Cardiac septum (tissue), 1 donor: ENCODE measurements around the gene GALNT11. TPM values are rescaled to one million over a fixed set of nuclear protein-coding genes. Genes with fewer than 3 reads are reported as not detected.
"Not testable (repeated sequence)": the region's sequence is repeated elsewhere in the genome, so short reads cannot be mapped to it uniquely, and the experiment has no call there.

ENCODE experiments used
- DNase-seq: peaks from one replicate; pipeline ENCODE4 v3.0.0-alpha.2; 2020; ENCODE audit warnings: low spot score
- intact Hi-C: fragments of 100-400 bp; cut with DNase I; formaldehyde crosslinking; loops from one replicate; pipeline ENCODE4 v1.14.0; 2022
- long read RNA-seq: library from polyadenylated mRNA; unstranded; transcript quantifications from one replicate; pipeline ENCODE4 v2.0.0, GENCODE V29; 2021
- total RNA-seq: library from RNA; stranded (reverse); fragmentation: NEBNext Ultra II Directional; extraction: Animal tissue kit (Norgen Biotek cat#: 25700); gene quantifications from one replicate; pipeline ENCODE4 v1.2.1, GENCODE V29; 2021
- donor health status: DM: no; HTN: no; CAD: no.

The GALNT11 gene
- 25.6 TPM for total RNA-seq
- long read RNA-seq, transcript GALNT11-205 (12 exons, 2,727 nt), result major isoform, 36 of 56 reads
- long read RNA-seq, partial matches to known transcripts, result 2 of 56 reads
- long read RNA-seq, other reads (novel, unspliced or antisense), result 18 of 56 reads

- intact Hi-C loops, result loop anchor here (10.0 kb wide), 2 partner anchors 119 to 161 kb away; no protein-coding TSS in a partner anchor
- peak; percentile 93 for DNase-seq
These were observed at the start of gene GALNT11 for GRCh38 chr7:152025077-152025936. GALNT11 (plus strand) TSS chr7:152025674; CDS start chr7:152094228, 68,554 bp downstream.

DNA sequence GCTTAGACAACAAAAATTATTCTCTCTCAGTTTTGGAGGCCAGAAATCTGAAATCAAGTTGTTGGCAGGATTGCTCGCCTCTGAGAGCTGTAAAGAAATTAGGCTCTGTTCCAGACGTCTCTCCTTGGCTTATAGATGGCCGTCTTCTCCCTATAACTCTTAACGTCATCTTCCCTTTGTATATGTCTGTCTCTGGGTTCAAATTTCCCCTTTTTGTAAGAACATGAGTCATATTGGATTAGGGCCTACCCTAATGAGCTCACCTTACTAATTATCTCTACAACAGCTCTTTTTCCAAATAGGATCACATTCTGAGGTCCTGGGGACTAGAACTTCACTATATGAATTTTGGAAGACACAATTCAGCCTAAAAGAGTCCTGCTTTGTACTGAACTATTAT is 46.9 kb upstream of the GALNT11 start:
- no peak for DNase-seq
- intact Hi-C loops, result no loop called here

DNA sequence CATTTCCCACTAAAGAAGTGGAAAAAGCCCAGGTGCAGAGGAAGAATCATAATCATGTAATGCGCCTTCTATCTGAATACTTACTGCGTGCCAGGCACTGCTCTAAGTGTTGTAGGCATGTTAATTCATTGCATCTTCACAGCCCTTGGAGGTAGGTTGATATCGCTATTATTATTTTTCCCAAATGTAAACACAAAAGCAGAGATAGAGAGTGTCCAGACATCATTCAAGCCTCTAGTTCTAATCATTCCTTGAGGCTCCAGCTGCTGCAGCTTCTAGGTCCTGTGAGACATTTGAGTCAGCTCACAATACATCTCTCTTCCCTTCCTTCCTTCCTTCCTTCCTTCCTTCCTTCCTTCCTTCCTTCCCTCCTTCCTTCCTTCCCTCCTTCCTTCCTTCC is 44.3 kb upstream of the GALNT11 start:
- DNase-seq, result no peak

GRCh38 chr7:151982806-151983205 is 42.7 kb upstream of the GALNT11 start:
- no peak for DNase-seq
- intact Hi-C loops, result no loop called here

More for the DNA sequence above, 44.3 kb upstream of the GALNT11 start:
- intact Hi-C loops, result no loop called here

DNA sequence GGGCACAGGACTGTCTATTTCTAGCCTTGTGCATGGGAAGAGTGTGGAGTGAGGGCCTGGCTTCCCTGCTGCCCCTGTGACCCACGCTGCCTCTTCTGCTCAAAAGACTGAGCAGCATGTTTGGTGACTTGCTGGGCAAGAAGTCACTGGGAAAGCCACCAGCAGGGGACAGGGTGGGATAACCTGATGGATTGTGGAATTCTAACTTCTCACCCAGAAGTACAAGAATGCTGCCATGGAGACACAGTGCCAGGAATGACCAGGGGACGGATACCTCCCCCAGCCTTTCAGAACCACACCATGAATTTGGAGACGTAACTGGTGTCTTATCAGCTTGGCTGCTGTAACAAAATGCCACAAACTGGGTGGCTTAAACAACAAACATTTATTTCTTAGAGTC is 40.9 kb upstream of the GALNT11 start:
- DNase-seq, result no peak
- intact Hi-C loops, result no loop called here

DNA sequence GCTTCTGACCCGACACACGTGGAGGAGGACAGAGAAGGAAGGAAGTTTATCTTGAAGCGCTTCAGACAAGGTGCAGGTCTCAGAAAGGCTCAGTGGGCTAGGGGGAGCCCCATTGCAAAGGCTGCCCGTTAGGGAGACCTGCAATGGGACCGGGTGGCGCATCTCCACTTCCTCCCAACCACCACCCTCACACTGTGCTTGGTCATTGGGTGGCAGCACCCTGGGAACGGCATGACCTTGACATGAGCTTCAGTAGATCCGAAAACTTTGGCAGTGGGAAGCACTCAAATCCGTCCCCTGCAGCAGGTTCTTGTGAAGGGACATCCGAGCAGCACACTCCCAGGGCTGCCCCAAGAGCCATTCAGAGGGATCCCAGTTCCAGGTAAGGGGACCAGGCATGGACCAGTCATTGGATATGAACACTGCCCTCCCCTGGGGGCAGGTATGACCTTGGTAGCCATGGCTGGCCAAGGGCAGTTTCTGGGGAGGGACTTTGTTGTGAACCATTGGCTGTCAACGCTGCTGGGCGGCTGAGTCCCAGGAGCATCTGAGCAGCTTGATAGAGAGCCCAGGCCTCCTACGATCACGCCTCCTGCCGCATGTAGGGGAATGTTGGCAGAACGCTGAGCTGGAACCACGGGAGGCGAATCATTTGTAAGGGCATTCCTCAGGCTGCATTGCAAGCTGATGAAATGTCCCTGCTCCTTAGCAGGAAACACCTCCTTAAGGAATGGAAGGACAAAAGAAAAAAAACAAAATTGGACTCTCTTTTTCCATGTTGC is 37.5 kb upstream of the GALNT11 start:
- intact Hi-C loops, result no loop called here
- DNase-seq, result no peak

GRCh38 chr7:151992375-151992774 is 33.1 kb upstream of the GALNT11 start:
- DNase-seq, result no peak
- intact Hi-C loops, result no loop called here

- DNase-seq, result no peak
- intact Hi-C loops, result no loop called here
These were observed 31.3 kb upstream of the GALNT11 start for GRCh38 chr7:151993977-151994676.

- no peak for DNase-seq
- intact Hi-C loops, result no loop called here
These were observed 25.9 kb upstream of the GALNT11 start for GRCh38 chr7:151999424-152000090.

DNA sequence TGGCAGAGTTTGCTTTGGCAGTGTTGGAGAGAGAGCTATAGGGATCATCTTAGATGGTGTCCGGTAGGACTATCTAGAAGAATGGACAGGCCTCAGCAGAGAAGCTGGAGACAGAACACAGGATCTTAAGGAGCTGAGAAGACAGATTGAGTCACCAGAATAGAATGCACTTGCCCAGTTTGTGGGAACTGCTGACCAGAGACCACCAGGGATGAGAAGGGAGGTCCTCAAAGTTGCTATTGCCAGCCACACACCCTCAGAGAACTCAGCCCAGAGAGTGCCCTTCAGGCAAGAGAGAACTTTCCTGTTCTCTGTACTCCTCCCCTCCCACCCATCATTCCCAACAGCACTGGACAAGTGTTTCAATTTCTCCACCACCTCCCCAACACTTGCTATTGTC is 25.3 kb upstream of the GALNT11 start:
- intact Hi-C loops, result no loop called here
- no peak for DNase-seq

GRCh38 chr7:152006336-152006735 is 19.1 kb upstream of the GALNT11 start:
- intact Hi-C loops, result no loop called here
- no peak for DNase-seq

- DNase-seq, result no peak
- intact Hi-C loops, result no loop called here
These were observed 13.6 kb upstream of the GALNT11 start for GRCh38 chr7:152011860-152012259.

DNA sequence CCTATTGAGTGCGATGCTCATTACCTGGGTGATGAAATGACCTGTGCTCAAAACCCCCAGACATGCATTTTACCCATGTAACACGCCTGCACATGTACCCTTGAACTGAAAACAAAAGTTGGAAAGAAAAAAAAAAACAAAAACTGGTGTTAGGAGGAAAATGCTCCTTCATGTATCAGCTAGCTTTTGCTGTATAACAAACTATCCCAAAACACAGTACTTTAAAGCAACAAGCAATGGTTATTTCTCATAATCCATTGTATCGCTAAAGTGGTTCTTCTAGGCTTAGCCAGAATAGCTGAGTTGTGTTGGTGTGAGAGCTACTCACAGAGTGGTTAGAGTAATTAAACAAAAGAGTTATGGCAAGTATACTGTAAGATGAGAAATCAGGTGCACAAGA is 12.2 kb upstream of the GALNT11 start:
- no peak for DNase-seq
- intact Hi-C loops, result no loop called here

GRCh38 chr7:152013974-152014373 is 11.5 kb upstream of the GALNT11 start:
- intact Hi-C loops, result no loop called here
- no peak for DNase-seq

- DNase-seq, result no peak
- intact Hi-C loops, result no loop called here
These were observed 10.8 kb upstream of the GALNT11 start for GRCh38 chr7:152014722-152015121.

- intact Hi-C loops, result no loop called here
- DNase-seq, result no peak
These were observed 9.9 kb upstream of the GALNT11 start for GRCh38 chr7:152015600-152015999.

DNA sequence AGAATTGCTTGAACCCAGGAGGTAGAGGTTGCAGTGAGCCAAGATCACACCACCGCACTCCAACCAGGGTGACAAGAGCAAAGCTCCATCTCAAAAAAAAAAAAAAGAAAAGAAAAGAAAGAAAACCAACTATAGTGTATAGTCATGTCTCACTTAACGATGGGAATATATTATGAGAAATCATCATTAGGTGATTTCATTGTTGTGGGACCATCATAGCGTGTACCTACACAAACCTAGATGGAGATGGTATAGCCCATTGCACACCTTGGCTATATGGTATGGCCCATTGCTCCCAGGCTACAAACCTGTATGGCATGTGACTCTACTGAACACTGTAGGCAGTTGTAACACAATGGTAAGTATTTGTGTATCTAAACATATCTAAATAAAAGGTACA is 8.5 kb upstream of the GALNT11 start:
- intact Hi-C loops, result no loop called here
- DNase-seq, result no peak

DNA sequence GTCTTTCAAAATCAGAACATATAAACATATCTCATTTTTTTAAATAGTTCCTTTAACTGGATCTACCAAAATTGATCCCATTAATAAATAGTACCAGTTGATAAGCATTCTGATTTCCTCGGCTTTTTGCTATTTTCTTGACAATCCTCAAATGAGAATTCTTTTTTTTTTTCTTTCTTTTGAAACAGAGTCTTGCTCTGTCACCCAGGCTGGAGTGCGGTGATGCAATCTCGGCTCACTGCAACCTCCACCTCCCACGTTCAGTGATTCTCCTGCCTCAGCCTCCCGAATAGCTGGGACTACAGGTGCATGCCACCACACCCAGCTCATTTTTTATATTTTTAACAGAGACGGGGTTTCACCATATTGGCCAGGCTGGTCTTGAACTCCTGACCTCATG is 7.8 kb upstream of the GALNT11 start:
- intact Hi-C loops, DNase-seq: not testable (repeated sequence)

- DNase-seq, result not testable (repeated sequence)
- intact Hi-C loops, result loop anchor here (10.0 kb wide), 2 partner anchors 123 to 157 kb away; no protein-coding TSS in a partner anchor
These were observed 3.7 kb upstream of the GALNT11 start for GRCh38 chr7:152021740-152022139.
